GM12878 (cell line): ENCODE results near the gene CYP51A1. TPM values are rescaled to one million over a fixed set of nuclear protein-coding genes. Genes with fewer than 3 reads are reported as not detected.

ENCODE experiments used
- BACH1 ChIP-seq: fragments of 450-650 bp; IDR thresholded peaks from 2 replicates; pipeline ENCODE4 v1.6.1; 2017; ENCODE audit warnings: mild to moderate bottlenecking, borderline replicate concordance
- BCL11A ChIP-seq: IDR thresholded peaks from 2 replicates; pipeline ENCODE4 v1.6.1; 2011; ENCODE audit warnings: low read depth, low read length
- CREB1 ChIP-seq: IDR thresholded peaks from 2 replicates; pipeline ENCODE4 v1.6.1; 2012; ENCODE audit warnings: low read depth, mild to moderate bottlenecking, inconsistent platforms
- EGR1 ChIP-seq, 2 experiments: IDR thresholded peaks; 1 replicate in 1 of 2; 2 replicates in 1 of 2; pipeline ENCODE4 v1.6.1; 2011 to 2012; ENCODE audit warnings: low read depth in 2 of 2, low read length in 2 of 2, borderline replicate concordance in 1 of 2, mild to moderate bottlenecking in 1 of 2, moderate library complexity in 1 of 2
- HDGF ChIP-seq: fragments of 450-650 bp; IDR thresholded peaks from 2 replicates; pipeline ENCODE4 v1.6.1; 2016; ENCODE audit warnings: antibody characterized with exemption
- MLLT1 ChIP-seq: fragments of 450-650 bp; IDR thresholded peaks from 2 replicates; pipeline ENCODE4 v1.6.1; 2016; ENCODE audit warnings: mild to moderate bottlenecking
- MTA2 ChIP-seq: fragments of 450-650 bp; IDR thresholded peaks from 2 replicates; pipeline ENCODE4 v1.6.1; 2016; ENCODE audit warnings: low read depth, mild to moderate bottlenecking, moderate library complexity
- NR2C2 ChIP-seq: IDR thresholded peaks from 2 replicates; pipeline ENCODE4 v1.6.1; 2011; ENCODE audit warnings: borderline replicate concordance, low read depth; ENCODE audit not compliant: control insufficient read depth, insufficient read length
- PKNOX1 ChIP-seq: fragments of 450-650 bp; IDR thresholded peaks from 2 replicates; pipeline ENCODE4 v1.6.1; 2016; ENCODE audit warnings: mild to moderate bottlenecking
- POU2F2 ChIP-seq: IDR thresholded peaks from 3 replicates; pipeline ENCODE4 v1.6.1; 2011; ENCODE audit warnings: low read depth, mild to moderate bottlenecking, low read length, borderline replicate concordance
- RAD21 ChIP-seq: IDR thresholded peaks from 2 replicates; pipeline ENCODE4 v1.6.1; 2011; ENCODE audit warnings: mild to moderate bottlenecking, low read depth, low read length, moderate library complexity; ENCODE audit not compliant: insufficient read depth
- RELB ChIP-seq: fragments of 450-650 bp; IDR thresholded peaks from 2 replicates; pipeline ENCODE4 v1.6.1; 2017; ENCODE audit warnings: low read depth, mild to moderate bottlenecking, moderate library complexity
- SUPT20H ChIP-seq: IDR thresholded peaks from 2 replicates; pipeline ENCODE4 v1.6.1; 2011; ENCODE audit warnings: low read depth, mild to moderate bottlenecking, low read length, moderate library complexity, borderline replicate concordance; ENCODE audit not compliant: control insufficient read depth
- ZNF274 ChIP-seq: IDR thresholded peaks from one replicate; pipeline ENCODE4 v1.8.0; 2011; ENCODE audit not compliant: insufficient read length, insufficient read depth
- ZNF592 ChIP-seq: fragments of 450-650 bp; IDR thresholded peaks from 2 replicates; pipeline ENCODE4 v1.6.1; 2017; ENCODE audit warnings: mild to moderate bottlenecking, moderate library complexity
- ZNF687 ChIP-seq: fragments of 450-650 bp; IDR thresholded peaks from 2 replicates; pipeline ENCODE4 v1.6.1; 2017; ENCODE audit warnings: mild to moderate bottlenecking, moderate library complexity
- polyA plus RNA-seq, 11 experiments: library from polyadenylated mRNA; depleted of rRNA in 4 of 11; unstranded in 6 of 11; stranded (reverse) in 5 of 11; fragments of >200 nt; fragmentation: Nextera tagmentation in 4 of 11; fragmentation: Illumina TruSeq in 1 of 11; extraction: Ambion mirVana in 4 of 11; extraction: Trizol in 1 of 11; gene quantifications; 1 replicate in 1 of 11; 2 replicates in 10 of 11; pipeline versions ENCODE4 v1.2.1 to v1.2.3, GENCODE V29; 2011 to 2016; ENCODE audit warnings: inconsistent platforms in 2 of 11, missing spikeins in 2 of 11, low read depth in 1 of 11
- total RNA-seq, 4 experiments: library from RNA; depleted of rRNA in 3 of 4; stranded (reverse); fragments of >200 nt in 3 of 4; fragmentation: Illumina TruSeq in 1 of 4; extraction: Trizol in 1 of 4; gene quantifications; 2 replicates each; pipeline versions ENCODE4 v1.2.1 to v1.2.3, GENCODE V29; 2013 to 2021

Gene CYP51A1
- total and polyA plus RNA-seq, 10 of the 15 experiments (the other 5 are each of a cell fraction or from before 2014, with no cell fraction given), result 21.5 to 113 (median 61.8) TPM

- no peak for TF ChIP-seq ZNF592
- TF ChIP-seq EGR1 (IDR thresholded peaks at IDR 0.05; ENCODE audit: borderline replicate concordance in 1 of 2, low read depth in 2 of 2, low read length in 2 of 2), result no peak
- TF ChIP-seq PKNOX1, result peak; percentile 75; the same call in 1 of the 2 replicates
- TF ChIP-seq ZNF274, result no peak
- no peak for TF ChIP-seq RAD21
- no peak for TF ChIP-seq NR2C2
- TF ChIP-seq SUPT20H, result no peak
- peak; percentile 96 for TF ChIP-seq MTA2
- TF ChIP-seq HDGF, result 0 out of 2 replicates have a peak, but pooled peaks have one; percentile 13
- TF ChIP-seq BCL11A, result peak; percentile 53; the same call in 1 of the 2 replicates
- TF ChIP-seq MLLT1, result peak; percentile 65; the same call in 1 of the 2 replicates
- TF ChIP-seq CREB1, result no peak
- TF ChIP-seq POU2F2, result no peak
- TF ChIP-seq RELB, result peak; percentile 7; the same call in 1 of the 2 replicates
- no peak for TF ChIP-seq ZNF687
- TF ChIP-seq BACH1, result peak; percentile 59; the same call in 1 of the 2 replicates
Measured at GRCh38 chr7:92131093-92131492, 3.2 kb downstream of the CYP51A1 start (continued).
